OCI-LY7 (cell line): ENCODE measurements around the gene MET.

Experiments used
- CTCF ChIP-seq: fragments of 200-600 bp; sonication (generic); conservative IDR thresholded peaks from 2 replicates; pipeline ENCODE4 v1.5.1; 2014; ENCODE audit warnings: mild to moderate bottlenecking, antibody characterized with exemption, low read length, moderate library complexity, mixed read lengths
- EZH2phosphoT487 ChIP-seq: fragments of 200-600 bp; sonication (generic); IDR thresholded peaks from 2 replicates; pipeline ENCODE4 v1.6.1; 2018; ENCODE audit warnings: low read depth, borderline replicate concordance, mild to moderate bottlenecking, mixed run types, antibody characterized with exemption, low read length, moderate library complexity, mixed read lengths

- TF ChIP-seq CTCF = no peak
- no peak for TF ChIP-seq EZH2phosphoT487
Measured at GRCh38 chr7:116762971-116763370, 91.0 kb downstream of the MET start.
